NCI-H2196 treated with DMSO at 0.1 percent for 48 hours (cell line): ENCODE measurements around the gene SLC37A2.

ENCODE experiments used
- DNase-seq: peaks from one replicate; lab custom pipeline; 2025; ENCODE audit not compliant: unreplicated experiment; lab: John Stamatoyannopoulos, UW

Gene SLC37A2

DNA sequence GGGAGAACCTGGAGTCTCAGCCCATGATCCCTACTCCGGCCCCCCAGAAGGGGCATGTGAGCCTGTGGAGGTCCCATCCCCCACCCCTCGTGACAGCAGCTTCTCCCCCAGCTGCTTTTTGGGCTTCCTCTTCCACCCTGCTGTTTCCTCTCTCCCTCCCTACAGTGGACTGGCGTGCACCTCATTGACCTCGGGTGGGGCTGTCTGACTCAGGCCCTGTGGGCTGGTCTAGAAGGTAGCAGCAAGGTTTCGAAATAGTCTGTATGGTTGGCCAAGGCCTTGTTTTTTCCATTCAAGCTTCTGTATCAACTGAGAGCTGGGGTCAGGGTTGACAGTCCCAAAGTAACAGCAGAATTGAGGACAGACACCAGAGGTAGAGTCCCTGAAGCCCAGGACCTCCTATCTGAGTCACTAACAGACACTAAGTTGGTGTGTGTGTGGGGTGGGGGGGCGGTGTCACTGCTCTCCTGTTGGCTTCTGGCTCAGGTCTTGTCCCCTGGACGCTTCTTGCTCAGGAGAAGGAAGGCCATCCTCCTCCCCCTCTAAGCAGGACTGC, 7.7 kb downstream of the SLC37A2 start:
- DNase-seq = no peak

DNA sequence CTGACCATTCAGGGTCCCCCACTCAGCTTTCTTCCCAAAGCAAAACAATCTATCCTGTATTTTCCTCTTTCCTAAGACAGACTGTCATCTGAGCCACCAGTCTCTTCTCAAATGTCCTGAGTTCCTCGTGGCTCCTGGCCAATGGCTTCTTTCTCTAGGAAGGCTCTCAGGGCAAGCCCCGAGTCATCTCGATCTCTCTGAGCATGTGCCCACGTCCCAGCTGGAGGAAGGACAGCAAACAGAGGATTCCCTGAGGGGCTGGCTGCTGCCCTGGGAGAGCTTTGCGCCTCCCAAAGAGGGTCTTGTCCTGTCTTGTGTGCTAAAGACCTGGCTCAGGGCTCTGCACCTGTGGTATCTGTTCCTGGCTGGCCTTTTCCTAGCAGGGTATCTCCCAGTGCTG, 8.3 kb downstream of the SLC37A2 start:
- DNase-seq = no peak

DNA sequence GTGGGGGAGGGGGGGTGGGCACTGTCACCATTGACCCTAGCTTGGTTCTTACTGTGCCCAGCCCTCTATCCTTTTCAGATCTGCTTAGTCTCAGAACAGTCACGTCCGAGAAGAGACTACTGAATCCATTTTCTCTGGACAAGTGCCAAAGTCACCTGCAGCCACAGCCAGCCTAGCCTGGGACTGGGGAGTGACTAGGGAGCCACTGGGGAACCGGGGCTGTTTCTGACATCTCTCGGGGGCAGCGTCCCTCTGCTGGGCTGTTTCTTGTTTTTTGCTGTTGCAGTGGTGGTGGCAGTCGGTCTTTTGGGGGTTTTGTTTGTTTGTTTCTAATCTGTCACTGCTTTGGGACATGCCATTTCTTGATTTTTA, 8.7 kb downstream of the SLC37A2 start:
- DNase-seq = no peak

DNA sequence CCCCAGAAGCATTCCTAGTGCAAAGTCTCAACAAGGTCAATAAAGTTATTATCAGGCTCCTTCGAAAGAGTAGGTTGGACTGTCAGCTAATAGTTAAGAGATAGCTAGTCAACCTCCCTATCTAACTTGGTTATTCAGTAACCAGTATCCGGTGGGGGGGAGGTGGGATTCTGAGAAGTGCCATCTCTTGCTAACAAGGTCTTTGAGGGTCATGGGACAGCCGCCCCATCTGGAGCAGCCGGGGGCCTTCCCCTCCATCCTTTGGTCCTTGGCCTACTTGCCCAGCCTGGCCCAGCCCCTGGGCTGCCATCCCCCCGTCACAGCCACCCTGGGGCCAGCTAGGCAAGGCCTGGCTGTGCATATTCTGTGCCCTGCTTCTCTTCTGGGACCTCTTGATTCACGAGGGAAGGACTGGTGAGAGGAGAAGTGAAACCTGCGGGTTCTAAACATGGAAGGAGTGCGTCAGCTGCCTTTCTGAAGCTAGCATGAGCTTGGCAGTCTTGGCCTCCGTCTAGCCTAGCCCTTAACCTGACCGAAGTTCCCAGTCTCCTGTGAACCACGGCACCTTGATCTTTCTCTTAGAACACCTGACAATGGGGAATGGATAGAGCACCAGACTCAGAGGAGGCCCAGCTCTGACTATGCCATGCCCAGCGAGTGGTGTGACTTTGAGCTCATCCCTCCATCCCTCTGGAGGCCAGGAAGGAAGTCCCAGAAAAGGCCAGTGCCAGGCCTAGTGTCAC, 9.3 kb downstream of the SLC37A2 start:
- no peak for DNase-seq

DNA sequence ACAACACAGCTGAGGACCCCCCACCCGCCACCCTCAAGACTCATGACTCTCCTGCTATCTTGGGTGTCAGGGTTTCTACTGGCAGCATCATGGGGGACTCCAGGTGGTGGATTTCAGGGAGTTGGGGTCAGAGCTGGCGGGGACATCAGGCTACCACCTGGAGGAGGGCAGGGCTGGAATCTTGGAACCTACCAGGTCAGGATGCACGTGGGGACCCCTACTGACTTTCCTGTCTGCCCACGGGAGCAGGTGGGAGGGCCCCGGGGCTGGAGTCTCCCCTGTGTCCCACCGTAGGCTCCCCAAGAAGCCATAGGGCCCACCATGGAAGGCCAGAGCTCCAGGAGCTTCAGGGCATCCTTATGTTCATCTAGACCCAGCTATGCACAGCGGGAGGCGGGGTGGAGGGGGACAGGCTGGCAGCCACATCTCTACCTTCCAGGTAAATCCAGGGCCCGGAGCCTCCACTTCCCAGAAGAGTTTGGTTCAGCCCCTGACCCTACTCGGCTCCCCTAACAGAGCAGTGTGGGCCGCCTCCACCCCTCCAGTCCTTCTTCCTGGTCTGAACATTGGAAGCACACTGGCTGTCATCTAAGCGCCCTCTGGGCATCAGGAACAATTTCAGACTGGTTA, 10.0 kb downstream of the SLC37A2 start:
- DNase-seq = no peak

DNA sequence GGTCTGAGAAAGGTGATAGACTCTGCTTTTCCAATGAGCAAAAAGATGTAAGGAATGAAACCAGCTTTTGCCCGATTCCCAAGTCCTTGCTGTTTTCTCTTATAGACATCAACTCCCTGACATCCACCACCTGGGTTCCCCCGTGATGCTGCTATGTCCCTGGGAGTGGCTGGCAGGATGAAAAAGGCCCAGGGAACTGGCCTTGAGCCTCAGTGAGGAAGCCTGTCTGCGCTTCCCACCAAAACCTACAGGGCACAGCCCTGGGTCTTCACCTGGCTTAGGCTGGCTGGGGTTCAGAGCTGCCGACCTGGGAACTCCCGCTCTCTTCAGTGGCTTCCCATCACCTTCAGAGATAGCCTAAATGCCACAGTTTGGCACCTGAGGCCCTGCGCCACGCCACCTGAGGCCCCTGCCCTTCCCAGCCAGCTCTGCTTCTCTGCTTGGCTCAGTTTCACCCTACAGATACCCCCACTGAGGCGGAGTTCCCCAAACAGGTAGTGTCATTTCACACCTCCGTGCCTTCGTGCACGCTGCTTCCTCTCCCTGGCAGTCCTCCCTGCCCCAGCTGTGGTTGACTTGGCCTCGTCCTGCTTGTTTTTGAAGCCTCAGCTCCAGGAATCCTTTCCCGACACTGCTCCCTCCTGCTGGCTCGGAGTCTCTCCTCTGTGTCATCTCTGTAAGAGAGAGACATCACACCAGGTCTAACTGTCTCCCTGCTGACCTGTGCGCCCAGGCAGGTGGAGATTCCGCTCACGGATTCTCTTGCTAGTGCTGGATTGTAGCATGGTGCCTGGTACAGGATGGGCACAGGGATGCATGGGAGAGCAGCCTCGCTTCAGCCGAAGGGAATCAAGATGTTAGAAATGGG, 10.7 kb downstream of the SLC37A2 start:
- no peak for DNase-seq

DNA sequence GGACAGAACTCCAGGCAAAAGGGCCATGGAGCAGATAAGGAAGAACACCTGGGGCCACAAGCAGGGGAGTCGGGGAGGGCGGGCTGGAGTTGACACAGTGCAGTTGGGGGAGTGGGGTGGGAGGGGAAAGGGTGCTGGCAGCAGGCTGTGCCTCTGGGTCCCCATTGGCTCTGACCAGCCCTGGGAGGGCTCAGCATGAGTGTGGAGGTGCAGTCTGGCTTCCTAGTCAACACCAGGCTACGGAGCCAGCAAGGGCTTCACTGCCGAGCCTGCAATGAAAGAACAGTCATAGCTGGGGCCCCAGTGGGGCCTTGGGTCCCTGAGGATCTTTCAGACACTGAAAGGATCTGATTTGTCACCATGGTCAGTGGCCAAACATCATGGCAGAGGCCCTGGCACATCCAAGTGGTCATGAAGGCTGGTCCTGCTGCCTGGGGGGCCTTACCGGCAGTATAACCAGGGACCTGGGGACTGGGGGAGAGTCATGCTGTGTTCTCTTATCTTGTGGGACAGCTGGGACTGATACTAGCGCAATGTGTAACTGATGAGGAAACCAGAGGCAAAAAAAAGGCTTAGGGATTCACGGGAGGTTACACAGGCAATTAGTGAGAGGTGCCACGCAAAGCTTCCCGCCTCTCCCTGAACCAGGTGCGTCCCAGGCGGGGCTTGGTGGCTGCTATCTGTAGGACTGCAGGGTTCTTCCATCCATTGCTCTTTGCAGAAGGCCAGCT, 11.6 kb downstream of the SLC37A2 start:
- no peak for DNase-seq

DNA sequence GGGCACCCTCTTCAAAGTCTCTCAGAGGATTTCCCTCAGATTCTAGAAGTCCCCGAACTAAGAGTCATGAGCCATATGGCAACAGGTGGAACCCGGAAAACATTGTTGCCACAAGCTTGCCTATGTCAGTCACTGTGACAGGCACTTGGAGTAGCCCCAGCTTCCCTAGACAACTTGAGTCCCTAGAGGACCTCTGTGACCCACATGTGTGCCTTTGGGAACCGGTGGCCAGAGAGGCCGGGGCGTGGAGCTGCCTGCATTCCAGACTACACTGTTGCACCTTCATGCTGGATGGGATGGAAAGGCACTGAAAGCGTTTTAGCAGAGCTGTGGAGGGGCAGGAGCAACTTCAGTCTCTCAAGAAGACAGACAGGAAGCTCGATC, 12.1 kb downstream of the SLC37A2 start:
- no peak for DNase-seq

DNA sequence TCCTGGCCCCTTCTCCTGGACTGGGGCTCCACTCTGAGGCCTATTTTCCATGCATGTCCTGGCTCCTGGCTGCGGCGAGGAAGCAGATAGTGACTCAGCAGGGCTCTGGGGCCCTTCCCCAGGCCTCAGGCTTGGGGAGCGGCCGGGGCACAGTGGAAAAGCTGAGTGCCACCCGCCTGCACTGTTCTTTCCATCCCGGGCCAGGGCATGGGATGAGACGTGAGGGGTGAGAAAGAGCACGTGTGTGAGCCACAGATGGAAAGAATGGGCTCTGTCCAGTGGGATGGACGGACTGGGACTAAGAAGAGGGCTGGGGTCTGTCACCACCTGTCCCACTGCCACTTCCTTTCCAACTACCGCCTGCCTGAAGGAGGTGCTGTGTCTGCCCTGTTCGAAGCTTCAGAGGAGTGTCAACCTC, 12.8 kb downstream of the SLC37A2 start:
- no peak for DNase-seq

DNA sequence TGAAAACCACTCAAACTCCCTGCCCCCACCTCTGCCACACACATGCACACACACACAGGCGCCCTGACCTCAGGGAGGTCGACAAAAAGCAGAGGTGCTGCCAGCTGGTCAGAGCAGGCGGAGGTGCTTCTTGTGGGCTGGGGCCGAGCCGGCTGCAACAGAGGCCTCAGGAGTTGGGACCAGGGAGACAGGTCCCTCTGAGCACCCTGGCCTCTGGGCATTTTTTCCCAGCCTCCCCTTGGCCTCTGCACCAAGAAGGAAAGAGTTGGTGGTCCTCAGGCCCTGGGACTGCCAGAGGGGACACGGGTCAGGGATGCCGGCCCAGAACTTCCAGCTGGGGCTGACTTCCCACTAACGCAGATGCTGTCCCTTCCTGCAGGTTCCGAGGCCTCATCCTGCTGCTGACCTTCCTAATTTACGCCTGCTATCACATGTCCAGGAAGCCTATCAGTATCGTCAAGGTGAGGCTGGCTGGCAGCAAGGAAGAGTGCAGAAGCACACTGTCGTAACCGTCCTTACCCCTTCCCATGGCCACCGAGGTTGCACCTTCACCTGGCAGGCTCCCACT, 13.4 kb downstream of the SLC37A2 start:
- no peak for DNase-seq

DNA sequence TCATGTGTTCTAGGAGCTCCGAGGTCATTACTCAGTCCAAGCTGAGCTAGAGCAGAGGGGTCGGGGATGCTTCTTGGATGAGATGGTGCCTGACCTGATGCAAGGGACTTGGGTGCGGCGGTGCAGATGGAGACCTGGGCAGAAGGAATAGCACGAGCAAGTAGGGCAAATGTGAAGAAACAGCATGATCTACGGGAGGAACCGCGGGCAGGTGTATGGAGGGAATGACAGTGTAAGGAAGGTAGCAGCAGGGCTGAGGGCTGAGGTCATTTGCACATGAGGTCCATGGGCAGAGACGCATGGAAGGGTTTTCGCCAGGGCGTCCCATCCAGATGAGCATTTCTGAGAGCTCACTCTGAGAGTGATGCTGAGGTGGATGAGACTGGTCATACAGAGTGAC, 14.9 kb downstream of the SLC37A2 start:
- no peak for DNase-seq

DNA sequence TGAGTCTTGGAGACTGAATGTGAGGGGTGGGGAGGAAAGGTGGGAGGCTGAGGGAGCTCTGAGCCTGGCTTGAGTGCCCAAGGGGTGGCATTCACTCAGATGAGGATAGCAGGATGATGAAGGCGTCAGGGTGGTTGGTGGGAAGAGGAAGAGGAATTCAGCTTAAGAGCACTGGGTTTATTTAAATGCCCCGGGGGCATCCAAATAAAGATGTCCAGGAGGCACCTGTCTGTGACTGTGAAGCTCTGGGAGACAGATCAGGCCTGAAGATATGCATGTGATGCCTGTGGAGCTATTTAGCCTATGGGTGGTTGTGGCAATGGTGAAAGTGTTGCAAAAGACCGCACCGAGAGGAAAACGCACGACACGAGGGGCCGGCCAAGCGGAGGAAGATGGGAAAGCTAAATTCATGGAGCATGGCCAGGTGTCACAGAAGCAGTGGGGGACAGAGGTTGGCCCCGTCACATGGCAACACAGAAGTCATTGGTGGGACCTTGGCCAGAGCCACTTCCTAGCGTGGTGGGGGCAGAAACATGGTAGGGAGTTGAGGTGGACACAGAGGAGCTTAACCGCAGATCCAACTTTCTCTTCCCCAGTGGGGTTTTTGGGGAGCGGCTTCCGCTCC, 15.5 kb downstream of the SLC37A2 start:
- DNase-seq = no peak

DNA sequence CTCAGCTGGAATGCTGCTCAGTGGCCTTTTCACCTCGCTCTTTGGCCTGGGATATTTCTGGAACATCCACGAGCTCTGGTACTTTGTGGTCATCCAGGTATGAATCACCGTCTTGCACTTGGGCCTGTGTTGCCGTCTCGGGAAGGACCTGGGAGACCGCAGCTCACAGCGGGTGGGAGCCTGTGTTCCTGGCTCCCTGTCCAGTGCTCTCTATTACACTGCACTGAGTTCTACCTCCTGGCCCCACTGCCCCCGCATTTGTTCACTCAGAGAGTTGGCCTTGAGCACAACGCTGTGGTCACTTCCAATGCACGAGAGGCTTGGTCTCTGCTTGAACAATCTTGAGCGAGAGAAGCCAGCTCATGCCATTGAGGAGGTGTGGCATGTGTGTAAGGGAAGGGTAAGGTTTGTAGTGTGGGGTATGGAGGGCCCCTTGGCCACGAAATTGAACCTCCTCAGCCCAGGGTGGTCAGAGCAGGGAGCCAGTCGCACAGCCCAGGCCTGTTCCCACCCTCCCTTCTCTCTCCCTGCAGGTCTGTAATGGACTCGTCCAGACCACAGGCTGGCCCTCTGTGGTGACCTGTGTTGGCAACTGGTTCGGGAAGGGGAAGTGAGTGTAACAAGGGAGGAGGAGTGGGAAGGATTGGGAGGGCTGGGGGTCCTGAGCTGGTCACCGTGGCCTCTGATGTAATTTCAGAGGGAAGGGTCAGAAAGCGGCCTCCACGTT, 16.2 kb downstream of the SLC37A2 start:
- no peak for DNase-seq

DNA sequence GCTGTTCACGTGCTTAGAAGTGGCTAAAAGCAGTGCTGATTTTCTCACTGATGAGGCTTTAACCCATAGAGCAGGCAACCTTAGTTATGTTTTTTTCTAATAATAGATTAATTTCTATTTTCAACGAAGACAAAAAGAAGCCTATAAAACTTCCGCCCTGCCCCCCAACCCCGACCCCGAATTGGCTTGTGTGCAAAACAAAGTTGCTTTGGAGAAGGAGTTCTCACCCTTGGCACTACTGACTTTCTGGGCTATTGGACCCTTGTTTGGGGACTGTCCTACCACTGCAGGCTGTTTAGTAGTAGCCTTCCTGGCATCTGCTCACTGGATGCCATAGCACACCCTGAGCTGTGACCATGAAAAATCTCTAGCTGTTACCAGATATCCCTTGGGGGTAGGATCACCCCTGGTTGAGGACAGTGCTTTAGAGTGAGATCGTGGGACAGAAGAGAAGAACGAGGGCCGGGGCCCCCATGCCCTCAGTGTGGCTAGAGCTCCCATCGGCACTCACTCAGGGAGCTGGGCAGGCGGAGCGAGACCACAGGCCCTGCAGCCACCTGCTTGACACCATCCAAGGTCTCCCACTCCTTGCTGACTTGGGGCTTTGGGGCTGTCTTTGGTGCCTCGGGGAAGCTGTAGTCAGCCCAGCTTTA, 16.9 kb downstream of the SLC37A2 start:
- no peak for DNase-seq

DNA sequence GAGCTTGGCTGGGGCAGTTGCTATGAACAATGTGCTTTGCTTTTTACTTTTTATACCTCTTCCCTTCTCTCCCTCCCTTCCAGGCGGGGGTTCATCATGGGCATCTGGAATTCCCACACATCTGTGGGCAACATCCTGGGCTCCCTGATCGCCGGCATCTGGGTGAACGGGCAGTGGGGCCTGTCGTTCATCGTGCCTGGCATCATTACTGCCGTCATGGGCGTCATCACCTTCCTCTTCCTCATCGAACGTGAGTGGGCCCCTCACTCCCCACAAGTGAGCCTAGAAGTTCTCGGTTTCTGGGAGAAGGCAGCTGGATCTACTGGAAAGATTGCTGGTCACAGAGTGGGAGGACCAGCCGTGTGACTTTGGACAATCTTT, 17.4 kb downstream of the SLC37A2 start:
- no peak for DNase-seq

DNA sequence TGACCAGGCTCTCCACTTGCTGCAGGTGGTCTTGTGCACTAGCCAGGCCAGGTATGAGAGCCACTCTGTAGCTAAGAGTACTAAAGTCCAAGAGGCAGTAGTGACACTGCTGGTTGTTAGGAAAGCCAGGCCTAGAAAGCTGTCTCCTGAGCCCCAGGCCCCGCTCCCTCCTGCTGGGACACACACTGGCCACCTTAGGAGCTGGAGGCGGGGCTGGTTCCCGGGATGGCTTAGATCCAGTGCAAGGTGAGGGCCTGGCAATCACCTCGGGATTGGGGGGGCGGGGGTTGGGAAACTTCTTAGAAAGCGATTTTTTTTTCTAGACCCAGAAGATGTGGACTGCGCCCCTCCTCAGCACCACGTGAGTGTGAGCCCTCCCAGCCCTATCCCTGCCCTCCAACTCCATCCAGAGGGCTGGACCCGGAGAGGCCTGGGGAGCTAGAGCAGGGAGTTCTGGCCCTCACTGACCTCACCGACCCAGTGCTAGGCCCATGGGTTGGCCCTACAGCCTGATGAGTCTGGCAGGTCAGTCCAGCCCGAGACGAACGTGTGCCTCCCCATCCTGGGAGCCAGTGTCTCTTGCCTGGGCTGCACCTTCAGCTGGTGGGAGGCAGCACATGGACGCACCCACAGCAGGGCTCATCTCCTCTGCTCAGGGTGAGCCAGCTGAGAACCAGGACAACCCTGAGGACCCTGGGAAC, 18.1 kb downstream of the SLC37A2 start:
- no peak for DNase-seq

DNA sequence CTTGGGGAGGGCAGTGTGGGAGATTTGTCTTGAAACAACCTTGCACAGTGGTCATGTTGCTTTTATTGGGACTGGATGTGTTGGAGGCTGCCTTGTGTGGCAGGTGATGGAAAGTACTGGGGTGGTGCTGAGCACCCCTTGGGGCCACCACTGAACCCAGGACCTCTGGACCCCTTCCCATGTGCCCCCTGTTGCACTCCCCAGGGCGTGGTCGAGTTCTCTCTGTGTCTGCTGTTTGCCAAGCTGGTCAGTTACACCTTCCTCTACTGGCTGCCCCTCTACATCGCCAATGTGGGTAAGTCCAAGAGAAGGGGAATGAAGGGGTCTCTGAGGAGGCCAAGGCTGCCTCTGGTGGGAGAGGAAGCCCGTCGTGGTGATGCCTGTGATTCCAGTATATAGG, 18.9 kb downstream of the SLC37A2 start:
- no peak for DNase-seq

DNA sequence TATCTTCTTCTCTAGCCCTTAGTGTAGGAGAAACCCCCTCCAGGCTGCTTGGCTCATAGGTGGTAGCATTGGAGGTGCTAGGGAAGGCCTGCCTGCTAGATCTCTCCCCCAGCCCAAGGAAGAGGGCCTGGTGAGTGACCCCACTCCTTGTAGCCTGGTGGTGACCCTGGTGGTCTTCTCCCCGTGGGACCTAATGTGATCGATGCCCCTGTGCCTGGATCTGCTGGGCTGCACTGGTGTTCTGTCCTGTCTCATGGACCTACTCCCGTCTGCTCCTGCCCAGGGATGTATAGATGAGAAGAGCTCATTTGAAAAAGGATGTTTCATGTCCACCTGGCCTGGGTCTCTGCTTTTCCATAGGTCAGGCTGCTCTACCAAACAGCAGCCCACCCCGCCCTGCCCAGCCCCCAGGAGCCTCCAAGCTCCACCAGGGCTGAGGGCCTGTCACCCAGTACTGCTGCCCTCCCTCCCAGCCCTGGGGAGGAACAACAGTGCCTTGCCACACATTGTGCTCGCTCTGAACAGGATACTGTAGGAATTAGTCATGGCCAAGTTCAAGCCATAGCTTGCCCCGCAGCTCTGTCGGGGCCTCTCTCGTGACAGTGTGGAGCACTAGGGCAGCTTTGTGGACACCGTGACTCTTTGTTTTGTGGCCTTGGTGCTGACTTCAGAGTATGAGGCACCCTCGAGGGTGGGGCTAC, 19.7 kb downstream of the SLC37A2 start:
- no peak for DNase-seq
